MCF 10A (cell line): ENCODE results near the gene HBG2. TPM values are rescaled to one million over a fixed set of nuclear protein-coding genes. Genes with fewer than 3 reads are reported as not detected.

Experiments used
- BruUV-seq: library from RNA; stranded (reverse); fragments of 400-500 nt; replicated peaks from 2 replicates; lab custom pipeline; 2021; lab: Mats Ljungman, UMichigan
- CTCF ChIA-PET: fragments of 300-600 bp; sonication (Branson Sonifier 250); formaldehyde crosslinking; extraction: SDS; loops from one replicate; lab custom pipeline; 2021; ENCODE audit warnings: antibody characterized with exemption, inconsistent platforms; lab: Yijun Ruan, JAX
- POLR2A ChIA-PET: fragments of 300-600, 350-650 bp; sonication (Branson Sonifier 250); formaldehyde crosslinking; extraction: SDS; loops from one replicate; lab custom pipeline; 2020; ENCODE audit warnings: antibody characterized with exemption, inconsistent platforms; lab: Yijun Ruan, JAX
- DNase-seq: peaks from one replicate; pipeline ENCODE4 v3.0.0-alpha.2; 2018; ENCODE audit not compliant: unreplicated experiment
- H3K27ac Mint-ChIP-seq: one replicate; pipeline ENCODE4 v1.8.0; 2022; ENCODE audit warnings: mild to moderate bottlenecking, low read depth, mixed read lengths; ENCODE audit not compliant: unreplicated experiment
- H3K27me3 Mint-ChIP-seq: one replicate; pipeline ENCODE4 v1.8.0; 2022; ENCODE audit warnings: mixed read lengths; ENCODE audit not compliant: insufficient read depth, unreplicated experiment
- H3K36me3 Mint-ChIP-seq: one replicate; pipeline ENCODE4 v1.8.0; 2022; ENCODE audit warnings: mild to moderate bottlenecking, moderate library complexity, mixed read lengths; ENCODE audit not compliant: insufficient read depth, unreplicated experiment
- H3K4me1 Mint-ChIP-seq: one replicate; pipeline ENCODE4 v1.8.0; 2022; ENCODE audit warnings: mixed read lengths; ENCODE audit not compliant: insufficient read depth, unreplicated experiment
- H3K4me3 Mint-ChIP-seq: one replicate; pipeline ENCODE4 v1.8.0; 2022; ENCODE audit warnings: mild to moderate bottlenecking, moderate library complexity, mixed read lengths; ENCODE audit not compliant: unreplicated experiment
- H3K9me3 Mint-ChIP-seq: one replicate; pipeline ENCODE4 v1.8.0; 2022; ENCODE audit warnings: mixed read lengths; ENCODE audit not compliant: unreplicated experiment
- intact Hi-C: fragments of 100-400 bp; cut with micrococcal nuclease; formaldehyde crosslinking; loops from 2 replicates; pipeline ENCODE4 v1.14.1; 2022
- total RNA-seq: library from RNA; stranded (reverse); gene quantifications from 2 replicates; pipeline ENCODE4 v1.2.3, GENCODE V29; 2022
- TF ChIP-seq, protein P1 (sequence below): fragments of 200-600 bp; IDR thresholded peaks from one replicate; pipeline ENCODE4 v1.8.0; 2022; ENCODE audit warnings: antibody characterized with exemption, mild to moderate bottlenecking; ENCODE audit not compliant: unreplicated experiment

Gene HBG2
- total RNA-seq, 1 experiment from 2014 or later, result not detected

DNA sequence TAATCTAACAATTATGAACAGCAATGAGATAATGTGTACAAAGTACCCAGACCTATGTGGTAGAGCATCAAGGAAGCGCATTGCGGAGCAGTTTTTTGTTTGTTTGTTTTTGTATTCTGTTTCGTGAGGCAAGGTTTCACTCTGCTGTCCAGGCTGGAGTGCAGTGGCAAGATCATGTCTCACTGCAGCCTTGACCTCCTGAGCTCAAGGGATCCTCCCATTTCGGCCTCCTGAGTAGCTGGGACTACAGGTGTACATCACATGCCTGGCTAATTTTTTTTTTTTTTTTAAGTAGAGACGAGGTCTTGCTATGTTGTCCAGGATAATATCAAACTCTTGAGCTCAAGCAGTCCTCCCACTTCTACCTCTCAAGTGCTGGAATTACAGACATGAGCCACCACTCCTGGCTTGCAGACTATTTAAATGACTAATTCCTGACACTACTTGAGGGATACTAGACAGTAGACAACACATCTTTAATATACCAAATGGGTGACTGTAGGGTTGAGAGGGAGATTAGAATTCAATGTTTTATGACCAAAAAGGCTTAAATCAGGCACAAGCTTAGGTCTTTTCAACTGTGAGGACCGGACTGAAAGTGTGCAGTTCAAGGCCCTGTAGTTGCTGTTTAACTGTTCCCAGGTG, 34.4 kb upstream of the HBG2 start:
- ChIA-PET POLR2A (no interaction called here), CTCF (interaction anchor here (0.6 to 4.2 kb wide), 10 partner anchors 10 to 1106 kb away, joined by 3 to 24 read pairs (median 3); no protein-coding TSS in a partner anchor)
- TF ChIP-seq, protein P1, sequence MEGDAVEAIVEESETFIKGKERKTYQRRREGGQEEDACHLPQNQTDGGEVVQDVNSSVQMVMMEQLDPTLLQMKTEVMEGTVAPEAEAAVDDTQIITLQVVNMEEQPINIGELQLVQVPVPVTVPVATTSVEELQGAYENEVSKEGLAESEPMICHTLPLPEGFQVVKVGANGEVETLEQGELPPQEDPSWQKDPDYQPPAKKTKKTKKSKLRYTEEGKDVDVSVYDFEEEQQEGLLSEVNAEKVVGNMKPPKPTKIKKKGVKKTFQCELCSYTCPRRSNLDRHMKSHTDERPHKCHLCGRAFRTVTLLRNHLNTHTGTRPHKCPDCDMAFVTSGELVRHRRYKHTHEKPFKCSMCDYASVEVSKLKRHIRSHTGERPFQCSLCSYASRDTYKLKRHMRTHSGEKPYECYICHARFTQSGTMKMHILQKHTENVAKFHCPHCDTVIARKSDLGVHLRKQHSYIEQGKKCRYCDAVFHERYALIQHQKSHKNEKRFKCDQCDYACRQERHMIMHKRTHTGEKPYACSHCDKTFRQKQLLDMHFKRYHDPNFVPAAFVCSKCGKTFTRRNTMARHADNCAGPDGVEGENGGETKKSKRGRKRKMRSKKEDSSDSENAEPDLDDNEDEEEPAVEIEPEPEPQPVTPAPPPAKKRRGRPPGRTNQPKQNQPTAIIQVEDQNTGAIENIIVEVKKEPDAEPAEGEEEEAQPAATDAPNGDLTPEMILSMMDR, result no peak
- H3K9me3 Mint-ChIP-seq, result no peaks in the 10 kb centered on the region
- H3K4me3 Mint-ChIP-seq, result no peak overlapping the region
- H3K36me3 Mint-ChIP-seq, result no peaks in the 10 kb centered on the region
- intact Hi-C loops, result no loop called here
- BruUV-seq, result no TSS peak
- DNase-seq, result no peak
- H3K4me1 Mint-ChIP-seq, result peaks cover 9% of the 10 kb centered on the region
- H3K27ac Mint-ChIP-seq, result no peak overlapping the region
- no peaks in the 10 kb centered on the region for H3K27me3 Mint-ChIP-seq

DNA sequence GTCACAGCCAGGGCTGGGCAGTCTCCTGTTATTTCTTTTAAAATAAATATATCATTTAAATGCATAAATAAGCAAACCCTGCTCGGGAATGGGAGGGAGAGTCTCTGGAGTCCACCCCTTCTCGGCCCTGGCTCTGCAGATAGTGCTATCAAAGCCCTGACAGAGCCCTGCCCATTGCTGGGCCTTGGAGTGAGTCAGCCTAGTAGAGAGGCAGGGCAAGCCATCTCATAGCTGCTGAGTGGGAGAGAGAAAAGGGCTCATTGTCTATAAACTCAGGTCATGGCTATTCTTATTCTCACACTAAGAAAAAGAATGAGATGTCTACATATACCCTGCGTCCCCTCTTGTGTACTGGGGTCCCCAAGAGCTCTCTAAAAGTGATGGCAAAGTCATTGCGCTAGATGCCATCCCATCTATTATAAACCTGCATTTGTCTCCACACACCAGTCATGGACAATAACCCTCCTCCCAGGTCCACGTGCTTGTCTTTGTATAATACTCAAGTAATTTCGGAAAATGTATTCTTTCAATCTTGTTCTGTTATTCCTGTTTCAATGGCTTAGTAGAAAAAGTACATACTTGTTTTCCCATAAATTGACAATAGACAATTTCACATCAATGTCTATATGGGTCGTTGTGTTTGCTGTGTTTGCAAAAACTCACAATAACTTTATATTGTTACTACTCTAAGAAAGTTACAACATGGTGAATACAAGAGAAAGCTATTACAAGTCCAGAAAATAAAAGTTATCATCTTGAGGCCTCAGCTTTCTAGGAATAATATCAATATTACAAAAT, 33.7 kb upstream of the HBG2 start:
- no TSS peak for BruUV-seq
- no peak for DNase-seq
- Mint-ChIP-seq H3K4me1 (peaks cover 9% of the 10 kb centered on the region), H3K36me3 (no peaks in the 10 kb centered on the region), H3K4me3 (no peak overlapping the region), H3K9me3 (no peaks in the 10 kb centered on the region), H3K27me3 (no peaks in the 10 kb centered on the region), H3K27ac (no peak overlapping the region)
- intact Hi-C loops, result no loop called here
- TF ChIP-seq, protein P1, result no peak
- ChIA-PET CTCF (interaction anchor here (0.5 to 4.2 kb wide), 9 partner anchors 10 to 1030 kb away, joined by 3 to 24 read pairs (median 3); no protein-coding TSS in a partner anchor), POLR2A (interaction anchor here (0.7 kb wide), 1 partner anchor 83 kb away, joined by 3 read pairs; no protein-coding TSS in a partner anchor)

DNA sequence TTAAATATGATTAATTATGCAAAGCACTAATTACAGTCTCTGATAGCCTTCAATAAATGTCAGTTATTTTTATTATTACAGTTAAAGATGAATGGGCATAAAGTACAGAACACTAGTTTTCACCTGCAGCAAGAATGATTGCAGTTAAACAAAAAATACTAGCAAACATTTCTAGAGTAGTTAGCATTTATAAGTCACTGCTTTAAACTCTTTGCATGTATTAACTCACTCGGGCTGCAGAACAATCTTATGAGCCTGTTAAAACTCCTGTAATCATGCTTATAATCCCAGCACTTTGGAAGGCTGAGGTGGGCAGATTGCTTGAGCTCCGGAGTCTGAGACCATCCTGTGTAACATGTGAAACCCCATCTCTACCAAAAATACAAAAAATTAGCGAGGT, 32.3 kb upstream of the HBG2 start:
- TF ChIP-seq, protein P1, result no peak
- no TSS peak for BruUV-seq
- Mint-ChIP-seq H3K27ac (no peak overlapping the region), H3K27me3 (no peaks in the 10 kb centered on the region), H3K36me3 (no peaks in the 10 kb centered on the region), H3K9me3 (no peaks in the 10 kb centered on the region), H3K4me3 (no peak overlapping the region), H3K4me1 (peaks cover 9% of the 10 kb centered on the region)
- intact Hi-C loops, result no loop called here
- DNase-seq, result no peak
- POLR2A ChIA-PET, result no interaction called here
- CTCF ChIA-PET, result interaction anchor here (4.2 kb wide), 1 partner anchor 162 kb away, joined by 24 read pairs; no protein-coding TSS in a partner anchor

DNA sequence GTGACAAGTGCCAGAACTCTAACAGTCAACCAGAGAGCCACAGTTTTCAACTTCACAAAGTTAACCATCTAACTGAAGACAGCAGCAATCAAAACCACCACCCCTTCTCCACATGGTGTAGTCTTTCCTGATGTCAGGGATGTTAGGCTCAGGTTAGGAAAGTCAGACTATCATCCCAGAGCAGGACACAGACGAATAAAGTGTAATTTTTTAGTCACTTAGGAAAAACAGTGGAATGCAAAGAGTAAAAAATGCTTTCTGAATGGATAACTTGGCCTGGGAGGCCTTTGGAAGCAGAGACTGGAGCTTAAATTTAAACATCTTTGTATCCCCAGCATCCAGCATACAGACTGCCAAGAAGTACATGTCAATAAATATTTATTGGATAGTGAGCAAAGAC, 31.8 kb upstream of the HBG2 start:
- no peaks in the 10 kb centered on the region for H3K27me3 Mint-ChIP-seq
- no TSS peak for BruUV-seq
- intact Hi-C loops, result no loop called here
- TF ChIP-seq, protein P1, result no peak
- H3K9me3 Mint-ChIP-seq, result no peaks in the 10 kb centered on the region
- peaks cover 9% of the 10 kb centered on the region for H3K4me1 Mint-ChIP-seq
- POLR2A ChIA-PET, result no interaction called here
- CTCF ChIA-PET, result interaction anchor here (0.8 to 1.2 kb wide), 2 partner anchors 9 to 85 kb away, joined by 3 to 4 read pairs; partner anchors contain the start of gene OR51V1
- H3K4me3 Mint-ChIP-seq, result no peak overlapping the region
- DNase-seq, result no peak
- H3K36me3 Mint-ChIP-seq, result no peaks in the 10 kb centered on the region
- no peak overlapping the region for H3K27ac Mint-ChIP-seq
